CD1c-positive myeloid dendritic cell (primary cell): ENCODE data around the gene DOLPP1.
A peak's percentile ranks its signal among the peaks of the same experiment; 100 is the strongest.
"Not testable (repeated sequence)": the region's sequence is repeated elsewhere in the genome, so short reads cannot be mapped to it uniquely, and the experiment has no call there.

Experiments used
- DNase-seq: peaks from one replicate; pipeline ENCODE4 v3.0.0-alpha.2; 2016; ENCODE audit errors: extremely low spot score

The DOLPP1 gene

GRCh38 chr9:129080601-129081387 is at the start of gene DOLPP1:
TSS of gene DOLPP1 (plus strand) at chr9:129081111. CDS start at chr9:129081132, 21 bp downstream.
- DNase-seq, result peak; percentile 100

- DNase-seq, result no peak
Measured at GRCh38 chr9:129031514-129031913, 49.4 kb upstream of the DOLPP1 start.

GRCh38 chr9:129032541-129033159 is 48.3 kb upstream of the DOLPP1 start:
- no peak for DNase-seq

GRCh38 chr9:129033216-129033615 is 47.7 kb upstream of the DOLPP1 start:
- DNase-seq, result no peak

- DNase-seq, result not testable (repeated sequence)
Measured at GRCh38 chr9:129035838-129036237, 45.1 kb upstream of the DOLPP1 start.

- peak; percentile 98 for DNase-seq
Measured at GRCh38 chr9:129036241-129036922, 44.5 kb upstream of the DOLPP1 start, which contains the start of gene MIGA2. TSS of gene MIGA2 (plus strand) at chr9:129036626. CDS start at chr9:129040595, 3,969 bp downstream.

GRCh38 chr9:129036923-129037766 is 43.8 kb upstream of the DOLPP1 start:
- no peak for DNase-seq

- no peak for DNase-seq
Measured at GRCh38 chr9:129037767-129038098, 43.2 kb upstream of the DOLPP1 start.

GRCh38 chr9:129038109-129038852 is 42.6 kb upstream of the DOLPP1 start:
- DNase-seq, result no peak

- no peak for DNase-seq
Measured at GRCh38 chr9:129040113-129040643, 40.7 kb upstream of the DOLPP1 start.

- DNase-seq, result no peak
Measured at GRCh38 chr9:129042016-129042415, 38.9 kb upstream of the DOLPP1 start.

- DNase-seq, result no peak
Measured at GRCh38 chr9:129052592-129052991, 28.3 kb upstream of the DOLPP1 start.

- DNase-seq, result no peak
Measured at GRCh38 chr9:129053020-129053419, 27.9 kb upstream of the DOLPP1 start.

GRCh38 chr9:129054163-129054851 is 26.6 kb upstream of the DOLPP1 start:
- DNase-seq, result no peak

GRCh38 chr9:129058965-129059795 is 21.7 kb upstream of the DOLPP1 start:
- peak; percentile 86 for DNase-seq

- DNase-seq, result no peak
Measured at GRCh38 chr9:129059796-129060785, 20.8 kb upstream of the DOLPP1 start.

- no peak for DNase-seq
Measured at GRCh38 chr9:129060991-129061390, 19.9 kb upstream of the DOLPP1 start.

GRCh38 chr9:129063061-129063460 is 17.9 kb upstream of the DOLPP1 start:
- DNase-seq, result no peak
